DOHH2 (cell line): Measurements from ENCODE around the gene FOXN4.

ENCODE experiments used
- H3F3A ChIP-seq: fragments of 200-600 bp; sonication (generic), shearing (Covaris generic); 2 replicates; pipeline ENCODE4 v1.6.0; 2016; ENCODE audit warnings: antibody characterized with exemption, mild to moderate bottlenecking; ENCODE audit not compliant: control insufficient read depth, insufficient read depth
- H3K27ac ChIP-seq: fragments of 200-600 bp; sonication (generic); 2 replicates; pipeline ENCODE4 v1.5.1; 2014; ENCODE audit warnings: low read depth, mild to moderate bottlenecking, low read length, moderate library complexity
- H3K27me3 ChIP-seq: fragments of 200-600 bp; sonication (generic); 2 replicates; pipeline ENCODE4 v1.6.1; 2014; ENCODE audit warnings: mild to moderate bottlenecking, low read length, mixed read lengths; ENCODE audit not compliant: control insufficient read depth
- H3K36me3 ChIP-seq: fragments of 200-600 bp; sonication (generic); 2 replicates; pipeline ENCODE4 v1.6.1; 2014; ENCODE audit warnings: mild to moderate bottlenecking, low read length, moderate library complexity, mixed read lengths; ENCODE audit not compliant: control insufficient read depth
- H3K4me1 ChIP-seq: fragments of 200-600 bp; sonication (generic); 2 replicates; pipeline ENCODE4 v1.6.1; 2014; ENCODE audit warnings: mild to moderate bottlenecking, low read length, mixed read lengths; ENCODE audit not compliant: control insufficient read depth
- H3K4me2 ChIP-seq: fragments of 200-600 bp; sonication (generic); 2 replicates; pipeline ENCODE4 v1.6.0; 2014; ENCODE audit warnings: mild to moderate bottlenecking, low read length, moderate library complexity
- H3K4me3 ChIP-seq: fragments of 200-600 bp; sonication (generic); 2 replicates; pipeline ENCODE4 v1.5.1; 2014; ENCODE audit warnings: mild to moderate bottlenecking, low read length, mixed read lengths
- H3K79me2 ChIP-seq: fragments of 200-600 bp; sonication (generic); 2 replicates; pipeline ENCODE4 v1.6.1; 2014; ENCODE audit warnings: mild to moderate bottlenecking, low read length, mixed read lengths; ENCODE audit not compliant: control insufficient read depth
- H3K9me2 ChIP-seq: fragments of 200-600 bp; sonication (generic); replicated peaks from 2 replicates; pipeline ENCODE4 v1.6.1; 2014; ENCODE audit warnings: mild to moderate bottlenecking, low read length, mixed read lengths; ENCODE audit not compliant: control insufficient read depth
- H3K9me3 ChIP-seq: fragments of 200-600 bp; sonication (generic); 2 replicates; pipeline ENCODE4 v1.6.1; 2014; ENCODE audit warnings: antibody characterized with exemption, low read length, mixed read lengths; ENCODE audit not compliant: control insufficient read depth, insufficient read depth
- H4K20me1 ChIP-seq: fragments of 200-600 bp; sonication (generic); 2 replicates; pipeline ENCODE4 v1.6.0; 2014; ENCODE audit warnings: low read depth, mild to moderate bottlenecking, antibody characterized with exemption, low read length, moderate library complexity; ENCODE audit not compliant: control insufficient read depth, insufficient read depth
- EZH2phosphoT487 ChIP-seq: fragments of 200-600 bp; sonication (generic); IDR thresholded peaks from 2 replicates; pipeline ENCODE4 v1.6.1; 2017; ENCODE audit warnings: borderline replicate concordance, mild to moderate bottlenecking, antibody characterized with exemption, low read length, moderate library complexity, mixed read lengths
- TF ChIP-seq, protein P1 (sequence below): fragments of 200-600 bp; sonication (generic); IDR thresholded peaks from one replicate; pipeline ENCODE4 v1.5.1; 2014; ENCODE audit warnings: antibody characterized with exemption, mild to moderate bottlenecking, low read depth, low read length; ENCODE audit not compliant: poor library complexity, severe bottlenecking

Gene FOXN4

DNA sequence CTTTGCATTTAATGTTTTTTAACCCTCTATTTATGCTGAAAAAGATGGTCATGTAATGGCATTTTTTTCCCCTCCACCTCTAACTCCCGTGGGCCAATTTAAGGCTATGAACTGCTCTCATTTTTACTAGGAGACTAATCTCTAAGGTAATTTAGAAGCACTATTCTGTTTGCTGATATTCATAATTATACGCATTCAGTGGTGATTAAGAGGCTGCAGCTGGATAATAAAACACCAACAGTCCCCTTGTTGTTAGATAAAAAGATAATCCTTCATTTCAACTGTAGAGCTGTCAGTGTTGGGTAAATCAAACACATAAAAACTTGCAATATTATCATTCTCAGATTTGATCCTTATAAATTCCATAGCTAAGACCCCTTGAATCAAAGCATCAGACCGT lies 47.5 kb upstream of the FOXN4 start:
- Histone ChIP-seq H3K4me2 (no peak overlapping the region), H3K79me2 (no peaks in the 10 kb centered on the region), H3K9me2 (no peaks in the 10 kb centered on the region), H4K20me1 (no peaks in the 10 kb centered on the region), H3K4me1 (no peaks in the 10 kb centered on the region), H3K36me3 (no peaks in the 10 kb centered on the region), H3K27me3 (peaks cover 33% of the 10 kb centered on the region), H3F3A (no peaks in the 10 kb centered on the region), H3K9me3 (no peaks in the 10 kb centered on the region), H3K27ac (no peak overlapping the region), H3K4me3 (no peak overlapping the region)
- TF ChIP-seq EZH2phosphoT487, result no peak

GRCh38 chr12:109352184-109352583 lies 43.1 kb upstream of the FOXN4 start:
- Histone ChIP-seq H3F3A (no peaks in the 10 kb centered on the region), H3K27ac (no peak overlapping the region), H4K20me1 (no peaks in the 10 kb centered on the region), H3K4me2 (no peak overlapping the region), H3K9me2 (no peaks in the 10 kb centered on the region), H3K36me3 (no peaks in the 10 kb centered on the region), H3K4me1 (no peaks in the 10 kb centered on the region), H3K79me2 (no peaks in the 10 kb centered on the region), H3K27me3 (peaks cover 21% of the 10 kb centered on the region), H3K9me3 (no peaks in the 10 kb centered on the region), H3K4me3 (no peak overlapping the region)
- no peak for TF ChIP-seq EZH2phosphoT487
- TF ChIP-seq, protein P1, sequence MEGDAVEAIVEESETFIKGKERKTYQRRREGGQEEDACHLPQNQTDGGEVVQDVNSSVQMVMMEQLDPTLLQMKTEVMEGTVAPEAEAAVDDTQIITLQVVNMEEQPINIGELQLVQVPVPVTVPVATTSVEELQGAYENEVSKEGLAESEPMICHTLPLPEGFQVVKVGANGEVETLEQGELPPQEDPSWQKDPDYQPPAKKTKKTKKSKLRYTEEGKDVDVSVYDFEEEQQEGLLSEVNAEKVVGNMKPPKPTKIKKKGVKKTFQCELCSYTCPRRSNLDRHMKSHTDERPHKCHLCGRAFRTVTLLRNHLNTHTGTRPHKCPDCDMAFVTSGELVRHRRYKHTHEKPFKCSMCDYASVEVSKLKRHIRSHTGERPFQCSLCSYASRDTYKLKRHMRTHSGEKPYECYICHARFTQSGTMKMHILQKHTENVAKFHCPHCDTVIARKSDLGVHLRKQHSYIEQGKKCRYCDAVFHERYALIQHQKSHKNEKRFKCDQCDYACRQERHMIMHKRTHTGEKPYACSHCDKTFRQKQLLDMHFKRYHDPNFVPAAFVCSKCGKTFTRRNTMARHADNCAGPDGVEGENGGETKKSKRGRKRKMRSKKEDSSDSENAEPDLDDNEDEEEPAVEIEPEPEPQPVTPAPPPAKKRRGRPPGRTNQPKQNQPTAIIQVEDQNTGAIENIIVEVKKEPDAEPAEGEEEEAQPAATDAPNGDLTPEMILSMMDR, result no peak

GRCh38 chr12:109347589-109347988 lies 38.5 kb upstream of the FOXN4 start, which contains the start of gene MYO1H:
TSS of gene MYO1H (plus strand) at chr12:109347900. CDS start at chr12:109347961, 61 bp downstream.
- Histone ChIP-seq H3K9me3 (no peaks in the 10 kb centered on the region), H4K20me1 (no peaks in the 10 kb centered on the region), H3F3A (no peaks in the 10 kb centered on the region), H3K27me3 (peaks cover 9% of the 10 kb centered on the region), H3K9me2 (no peaks in the 10 kb centered on the region), H3K4me1 (no peaks in the 10 kb centered on the region), H3K4me3 (no peak within 1 kb of the TSS), H3K79me2 (no peaks in the 10 kb centered on the region), H3K27ac (no peak within 1 kb of the TSS), H3K4me2 (no peak within 1 kb of the TSS), H3K36me3 (no peaks in the 10 kb centered on the region)
- TF ChIP-seq EZH2phosphoT487, result no peak

- H4K20me1 ChIP-seq, result no peaks in the 10 kb centered on the region
- no peaks in the 10 kb centered on the region for H3K4me1 ChIP-seq
- no peak overlapping the region for H3K4me3 ChIP-seq
- no peaks in the 10 kb centered on the region for H3K79me2 ChIP-seq
- H3K9me2 ChIP-seq, result no peaks in the 10 kb centered on the region
- H3K4me2 ChIP-seq, result no peak overlapping the region
- no peaks in the 10 kb centered on the region for H3F3A ChIP-seq
- peaks cover 3% of the 10 kb centered on the region for H3K27me3 ChIP-seq
- H3K9me3 ChIP-seq, result no peaks in the 10 kb centered on the region
- no peak for TF ChIP-seq EZH2phosphoT487
- TF ChIP-seq, protein P1, result peak; percentile 36
- no peaks in the 10 kb centered on the region for H3K36me3 ChIP-seq
- H3K27ac ChIP-seq, result no peak overlapping the region
These were observed 37.8 kb upstream of the FOXN4 start for GRCh38 chr12:109346920-109347319.
